HS-27A (cell line): ENCODE data around the gene POC1A.

Experiments
- DNase-seq: peaks from one replicate; pipeline ENCODE4 v3.0.0-alpha.2; 2012; ENCODE audit warnings: low read depth, missing footprints

The POC1A gene

GRCh38 chr3:52126500-52126899, 27.7 kb downstream of the POC1A start:
- DNase-seq: no peak

- no peak for DNase-seq
These were observed 28.2 kb downstream of the POC1A start for GRCh38 chr3:52126036-52126435.

- no peak for DNase-seq
These were observed 29.5 kb downstream of the POC1A start for GRCh38 chr3:52124766-52125165.

DNA sequence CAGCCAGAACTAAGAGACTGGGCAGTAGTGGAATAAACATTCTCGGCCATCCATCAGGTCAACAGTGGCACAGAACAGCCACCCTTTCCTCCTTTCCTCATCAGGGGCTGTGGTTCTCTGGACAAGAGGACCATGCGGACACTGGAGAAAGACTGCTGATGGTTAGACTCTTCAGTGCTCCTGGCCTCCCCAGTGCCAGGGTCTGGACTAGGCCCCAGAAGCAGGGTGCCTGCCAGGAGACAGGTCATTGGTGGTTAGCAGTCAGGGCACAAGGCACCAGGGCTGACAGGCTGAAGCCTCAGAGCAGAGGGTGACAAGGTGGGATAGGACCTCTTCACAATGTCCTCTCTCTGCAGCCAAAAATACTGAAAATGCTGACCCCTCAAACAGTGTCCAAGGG, 30.1 kb downstream of the POC1A start:
- no peak for DNase-seq

- no peak for DNase-seq
These were observed 31.0 kb downstream of the POC1A start for GRCh38 chr3:52123106-52123725.

DNA sequence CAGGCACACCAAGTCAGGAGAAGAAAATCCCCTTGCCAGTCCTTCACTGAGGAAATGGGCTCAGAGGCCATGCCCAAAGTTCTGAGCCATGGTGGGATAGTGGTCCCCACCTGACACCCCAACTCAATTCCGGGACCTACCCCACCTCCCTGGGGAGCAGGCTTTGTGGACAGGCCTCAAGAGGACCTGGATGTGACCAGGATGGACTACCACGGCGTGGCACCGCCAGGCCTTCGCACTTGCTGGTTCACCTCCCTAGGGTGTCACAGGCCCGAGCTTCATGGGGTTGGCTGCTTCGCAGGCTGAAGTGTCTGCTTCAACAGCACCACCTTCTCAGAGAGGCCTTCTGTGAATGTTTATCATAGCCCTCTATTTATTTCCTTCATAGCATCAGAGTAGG, 31.7 kb downstream of the POC1A start:
- DNase-seq: no peak

- no peak for DNase-seq
These were observed 32.4 kb downstream of the POC1A start for GRCh38 chr3:52121813-52122212.

DNA sequence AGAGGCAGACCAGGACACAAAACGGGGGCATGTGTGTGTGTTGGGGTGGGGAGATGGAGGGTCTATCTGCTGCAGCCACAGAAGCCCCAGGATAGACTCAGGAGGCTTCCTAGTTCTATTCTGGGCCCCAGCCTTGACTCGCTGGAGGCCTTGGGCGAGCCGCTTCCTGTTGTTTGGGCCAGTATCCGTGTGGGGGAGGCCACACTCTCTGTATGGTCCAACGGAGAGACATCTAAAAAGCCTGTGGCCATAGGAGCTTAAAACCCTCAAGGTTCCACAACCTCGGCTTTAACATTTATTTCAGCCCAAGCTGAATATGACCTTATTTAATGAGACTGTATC, 32.8 kb downstream of the POC1A start:
- DNase-seq: no peak

GRCh38 chr3:52120556-52121463, 33.4 kb downstream of the POC1A start:
- DNase-seq: no peak

DNA sequence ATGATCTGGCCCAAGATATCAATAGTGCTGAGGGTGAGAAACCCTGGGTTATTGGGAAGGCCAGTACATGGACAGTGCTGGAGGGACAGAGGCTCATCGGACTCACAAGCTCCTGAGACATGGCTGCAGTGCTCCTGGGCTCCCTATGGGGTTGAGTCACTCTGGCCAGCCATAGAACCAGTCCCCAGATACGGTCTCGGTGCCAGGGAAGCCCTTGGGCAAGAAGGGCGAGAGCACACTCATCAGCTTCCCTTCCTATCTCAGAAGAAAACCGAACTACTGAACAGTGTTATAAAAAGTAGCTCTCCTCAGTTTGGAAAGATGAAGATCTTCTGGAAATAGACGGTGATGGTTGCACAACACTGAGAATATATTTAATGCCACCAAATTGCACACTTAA, 34.4 kb downstream of the POC1A start:
- DNase-seq: no peak

- no peak for DNase-seq
These were observed 35.1 kb downstream of the POC1A start for GRCh38 chr3:52119099-52119498.

GRCh38 chr3:52118156-52118875, 35.9 kb downstream of the POC1A start:
- no peak for DNase-seq

DNA sequence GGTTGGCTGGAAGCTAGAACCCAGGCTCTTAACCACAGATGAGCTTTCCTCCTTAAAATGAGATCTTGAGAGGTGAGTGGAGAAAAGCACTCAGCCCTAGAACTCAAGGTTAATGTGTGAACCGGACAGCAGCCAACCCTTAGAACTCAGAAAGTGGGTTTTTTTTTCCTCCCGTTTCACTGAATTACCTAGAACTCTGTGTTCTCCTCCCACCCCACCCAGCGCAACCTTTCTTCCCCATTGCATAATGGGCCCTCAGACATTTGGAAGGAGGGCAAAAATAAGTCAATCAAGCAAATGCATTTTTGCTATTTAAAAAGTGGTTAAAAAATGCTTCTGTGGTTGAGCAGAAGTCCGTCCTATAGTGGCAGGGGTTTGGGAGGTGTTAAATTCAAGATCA, 36.7 kb downstream of the POC1A start:
- no peak for DNase-seq

GRCh38 chr3:52112056-52112455, 42.2 kb downstream of the POC1A start:
- DNase-seq: no peak

DNA sequence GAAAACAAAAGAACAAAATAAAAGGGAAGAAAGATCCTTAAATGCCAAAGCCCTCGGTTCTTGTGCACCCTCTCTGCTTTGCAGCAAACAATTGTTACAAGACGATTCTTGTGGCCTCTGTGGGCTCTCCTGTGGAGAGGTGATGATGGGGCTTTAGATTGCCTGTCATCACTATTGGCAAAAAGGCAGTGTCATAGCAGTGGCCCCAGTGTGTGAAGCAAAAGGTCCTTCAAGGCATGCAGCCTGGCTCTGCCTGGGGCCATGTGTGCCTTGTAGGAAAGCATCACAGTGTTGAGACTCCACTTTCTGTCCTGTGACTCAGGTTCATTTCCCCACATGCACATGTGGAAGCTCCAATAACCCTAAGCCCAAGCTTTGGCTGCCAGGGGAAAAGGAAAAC, 43.7 kb downstream of the POC1A start:
- no peak for DNase-seq

- DNase-seq: no peak
These were observed 44.5 kb downstream of the POC1A start for GRCh38 chr3:52109611-52110301.

GRCh38 chr3:52108302-52109232, 45.7 kb downstream of the POC1A start:
- DNase-seq: no peak

- no peak for DNase-seq
These were observed 47.1 kb downstream of the POC1A start for GRCh38 chr3:52106951-52107611.

- no peak for DNase-seq
These were observed 49.3 kb downstream of the POC1A start for GRCh38 chr3:52104684-52105640.

GRCh38 chr3:52102934-52103333, 51.3 kb downstream of the POC1A start:
- DNase-seq: no peak
